SK-N-SH (cell line): Measurements from ENCODE around the gene SRRM4. TPM values are rescaled to one million over a fixed set of nuclear protein-coding genes. Genes with fewer than 3 reads are reported as not detected.

Source experiments
- CTCF ChIA-PET: fragments of 300-600, 350-600 bp; formaldehyde crosslinking; extraction: SDS; loops from one replicate; lab custom pipeline; 2021; lab: Yijun Ruan, JAX
- POLR2A ChIA-PET: fragments of 350-600 bp; sonication (Branson Sonifier 250); formaldehyde crosslinking; extraction: SDS; loops from one replicate; lab custom pipeline; 2020; ENCODE audit warnings: antibody characterized with exemption, inconsistent platforms; lab: Yijun Ruan, JAX
- DNase-seq: peaks from one replicate; pipeline ENCODE4 v3.0.0; 2012
- H2AFZ ChIP-seq: fragments of 200-600 bp; sonication (generic); 2 replicates; pipeline ENCODE4 v1.8.1; 2016; ENCODE audit warnings: antibody characterized with exemption, mild to moderate bottlenecking, low read depth
- H3F3A ChIP-seq: fragments of 200-600 bp; sonication (generic); replicated peaks from 2 replicates; pipeline ENCODE3; 2016; ENCODE audit warnings: antibody characterized with exemption, mild to moderate bottlenecking; ENCODE audit not compliant: insufficient read depth
- H3K27ac ChIP-seq, 2 experiments: fragments of 200-500 bp in 1 of 2; fragments of 200-600 bp in 1 of 2; sonication (Bioruptor generic) in 1 of 2; sonication (generic), shearing (Covaris generic) in 1 of 2; 2 replicates each; pipeline versions ENCODE4 v1.5.1 to v1.6.1; 2014 to 2016; ENCODE audit warnings: low read depth in 2 of 2, inconsistent platforms in 1 of 2, low read length in 1 of 2, mild to moderate bottlenecking in 1 of 2, mixed read lengths in 1 of 2
- H3K27me3 ChIP-seq: fragments of 200-600 bp; sonication (generic), shearing (Covaris generic); 2 replicates; pipeline ENCODE4 v1.6.1; 2016; ENCODE audit warnings: mixed run types; ENCODE audit not compliant: insufficient read depth
- H3K36me3 ChIP-seq, 2 experiments: fragments of 200-500 bp in 1 of 2; fragments of 200-600 bp in 1 of 2; sonication (Bioruptor generic) in 1 of 2; sonication (generic) in 1 of 2; replicated peaks in 1 of 2; 2 replicates each; pipeline versions ENCODE3 to v1.5.1; 2014 to 2016; ENCODE audit warnings: low read length in 1 of 2, mild to moderate bottlenecking in 1 of 2; ENCODE audit not compliant: insufficient read depth in 2 of 2, control insufficient read depth in 1 of 2
- H3K4me1 ChIP-seq, 2 experiments: fragments of 200-500 bp in 1 of 2; fragments of 200-600 bp in 1 of 2; sonication (Bioruptor generic) in 1 of 2; sonication (generic), shearing (Covaris generic) in 1 of 2; 2 replicates each; pipeline versions ENCODE4 v1.5.1 to v1.6.1; 2014 to 2016; ENCODE audit warnings: low read depth in 1 of 2, low read length in 1 of 2, mixed run types in 1 of 2; ENCODE audit not compliant: insufficient read depth in 2 of 2, control insufficient read depth in 1 of 2
- H3K4me2 ChIP-seq: fragments of 200-600 bp; sonication (generic), shearing (Covaris generic); 2 replicates; pipeline ENCODE4 v1.6.1; 2017; ENCODE audit warnings: mixed run types
- H3K4me3 ChIP-seq, 2 experiments: fragments of 200-500 bp in 1 of 2; fragments of 200-600 bp in 1 of 2; sonication (Bioruptor generic) in 1 of 2; sonication (generic), shearing (Covaris generic) in 1 of 2; 2 replicates each; pipeline versions ENCODE4 v1.5.1 to v1.8.1; 2014 to 2016; ENCODE audit warnings: low read depth in 2 of 2, inconsistent platforms in 1 of 2, low read length in 1 of 2, mild to moderate bottlenecking in 1 of 2, mixed read lengths in 1 of 2, moderate library complexity in 1 of 2
- H3K79me2 ChIP-seq: fragments of 200-600 bp; sonication (generic); 2 replicates; pipeline ENCODE4 v1.8.1; 2017; ENCODE audit warnings: mild to moderate bottlenecking; ENCODE audit not compliant: insufficient read depth
- H3K9ac ChIP-seq: fragments of 200-600 bp; sonication (generic); 2 replicates; pipeline ENCODE4 v1.6.1; 2017; ENCODE audit warnings: mixed run types
- H3K9me2 ChIP-seq: fragments of 200-600 bp; sonication (generic); 2 replicates; pipeline ENCODE4 v1.6.1; 2017; ENCODE audit warnings: mixed run types
- H3K9me3 ChIP-seq: fragments of 200-600 bp; sonication (generic); 2 replicates; pipeline ENCODE4 v1.6.1; 2017; ENCODE audit warnings: mixed run types, mild to moderate bottlenecking, moderate library complexity
- H4K20me1 ChIP-seq: fragments of 200-600 bp; sonication (generic); 2 replicates; pipeline ENCODE4 v1.6.1; 2017; ENCODE audit warnings: mild to moderate bottlenecking, mixed run types; ENCODE audit not compliant: insufficient read depth
- CTCF ChIP-seq: fragments of 200-600 bp; sonication (generic); IDR thresholded peaks from 2 replicates; pipeline ENCODE4 v1.6.1; 2017; ENCODE audit warnings: antibody characterized with exemption, mild to moderate bottlenecking, moderate library complexity
- ELF1 ChIP-seq: IDR thresholded peaks from 2 replicates; pipeline ENCODE4 v1.4.0; 2012
- FOXJ3 ChIP-seq: sonication (generic); formaldehyde crosslinking; IDR thresholded peaks from 2 replicates; pipeline ENCODE4 v1.5.1; 2020; ENCODE audit warnings: mild to moderate bottlenecking, missing genetic modification reagents
- GABPA ChIP-seq: IDR thresholded peaks from 2 replicates; pipeline ENCODE4 v1.4.0; 2012; ENCODE audit warnings: low read depth, mild to moderate bottlenecking
- GATA2 ChIP-seq: sonication (generic); formaldehyde crosslinking; IDR thresholded peaks from 2 replicates; pipeline ENCODE4 v1.5.0; 2020; ENCODE audit warnings: mild to moderate bottlenecking, missing genetic modification reagents
- IRF3 ChIP-seq: fragments of 150-350 bp; IDR thresholded peaks from 2 replicates; pipeline ENCODE4 v1.6.1; 2016; ENCODE audit warnings: mild to moderate bottlenecking, low read depth, low read length
- MAX ChIP-seq: IDR thresholded peaks from 2 replicates; pipeline ENCODE4 v1.4.0; 2012; ENCODE audit warnings: low read depth
- MEF2A ChIP-seq: IDR thresholded peaks from 2 replicates; pipeline ENCODE4 v1.4.0; 2012; ENCODE audit warnings: low read depth, borderline replicate concordance
- MXI1 ChIP-seq: IDR thresholded peaks from 2 replicates; pipeline ENCODE4 v1.6.1; 2012; ENCODE audit warnings: mild to moderate bottlenecking, low read depth, low read length, improper control_type of control experiment
- NRF1 ChIP-seq: IDR thresholded peaks from 2 replicates; pipeline ENCODE4 v1.6.1; 2012; ENCODE audit warnings: low read depth, mild to moderate bottlenecking, low read length
- RAD21 ChIP-seq: IDR thresholded peaks from 2 replicates; pipeline ENCODE4 v1.6.1; 2012; ENCODE audit warnings: mild to moderate bottlenecking, low read length
- RCOR1 ChIP-seq: fragments of 150-350 bp; IDR thresholded peaks from 2 replicates; pipeline ENCODE4 v1.6.1; 2017; ENCODE audit warnings: antibody characterized with exemption, low read length
- REST ChIP-seq: IDR thresholded peaks from 2 replicates; pipeline ENCODE4 v1.6.1; 2012; ENCODE audit warnings: mild to moderate bottlenecking, low read depth, low read length, moderate library complexity
- SIN3A ChIP-seq: IDR thresholded peaks from 2 replicates; pipeline ENCODE4 v1.6.1; 2012; ENCODE audit warnings: low read depth, mild to moderate bottlenecking, low read length, moderate library complexity, borderline replicate concordance
- SMC3 ChIP-seq: IDR thresholded peaks from 2 replicates; pipeline ENCODE4 v1.6.1; 2012; ENCODE audit warnings: low read depth, low read length, improper control_type of control experiment
- TAF1 ChIP-seq: IDR thresholded peaks from 2 replicates; pipeline ENCODE4 v1.6.1; 2012; ENCODE audit warnings: low read depth, mild to moderate bottlenecking, low read length, moderate library complexity, borderline replicate concordance
- USF1 ChIP-seq: IDR thresholded peaks from 2 replicates; pipeline ENCODE4 v1.4.0; 2012; ENCODE audit warnings: low read depth, borderline replicate concordance
- USF2 ChIP-seq: fragments of 150-350 bp; IDR thresholded peaks from 2 replicates; pipeline ENCODE4 v1.6.1; 2017; ENCODE audit warnings: antibody characterized with exemption, low read length, low read depth, borderline replicate concordance
- YY1 ChIP-seq: IDR thresholded peaks from 2 replicates; pipeline ENCODE4 v1.4.0; 2012; ENCODE audit warnings: low read depth, mild to moderate bottlenecking
- WGBS: methylation state at CpG from one replicate; pipeline ENCODE4 v1.1.6; 2017; ENCODE audit warnings: low lambda C conversion rate; 5-methylcytosine and 5-hydroxymethylcytosine counted together
- polyA plus RNA-seq, 3 experiments: library from polyadenylated mRNA; depleted of rRNA; stranded (reverse); fragments of >200 nt; gene quantifications; 2 replicates each; pipeline ENCODE4 v1.2.3, GENCODE V29; 2012

SRRM4 gene
- polyA plus RNA-seq, 1 of the 3 experiments (the other 2 are of a cell fraction): 0.03 TPM

- Histone ChIP-seq H3K4me3 (no peak overlapping the region), H3K27me3 (no peaks in the 10 kb centered on the region), H3F3A (no peaks in the 10 kb centered on the region), H3K4me2 (no peak overlapping the region), H3K9me2 (no peaks in the 10 kb centered on the region), H3K9me3 (no peaks in the 10 kb centered on the region), H4K20me1 (no peaks in the 10 kb centered on the region), H3K79me2 (no peaks in the 10 kb centered on the region), H3K36me3 (no peaks in the 10 kb centered on the region), H3K4me1 (no peaks in the 10 kb centered on the region; a peak in 1 of 4 replicates), H2AFZ (no peak overlapping the region), H3K9ac (no peak overlapping the region), H3K27ac (no peak overlapping the region)
- DNase-seq: no peak
- ChIA-PET CTCF (interaction anchor here (1.5 kb wide), 1 partner anchor 143 kb away, joined by 3 read pairs; no protein-coding TSS in a partner anchor), POLR2A (no interaction called here)
- TF ChIP-seq SIN3A (no peak), MAX (no peak), IRF3 (no peak), GATA2 (no peak), RAD21 (no peak), GABPA (no peak), USF2 (no peak), RCOR1 (no peak), YY1 (no peak), MEF2A (no peak), USF1 (no peak), MXI1 (no peak), TAF1 (no peak), SMC3 (no peak)
- WGBS: 46% methylated on average over 5 of the region's 5 CpGs
These were observed 140.7 kb downstream of the SRRM4 start for GRCh38 chr12:119122047-119122446.

- H3K36me3 ChIP-seq: no peaks in the 10 kb centered on the region
- H3K9me3 ChIP-seq: no peaks in the 10 kb centered on the region
- no peak for DNase-seq
- H3K27ac ChIP-seq: no peak overlapping the region
- TF ChIP-seq GATA2 (no peak), FOXJ3 (CRISPR knock-in tag) (no peak), YY1 (no peak), ELF1 (no peak), REST (no peak), RCOR1 (no peak), CTCF (no peak), NRF1 (no peak)
- no peaks in the 10 kb centered on the region for H3K9me2 ChIP-seq
- 30% methylated on average over 4 of the region's 4 CpGs for WGBS
- no peaks in the 10 kb centered on the region for H3K27me3 ChIP-seq
- H3K4me3 ChIP-seq: no peak overlapping the region
- no peaks in the 10 kb centered on the region for H3K79me2 ChIP-seq
- ChIA-PET CTCF (interaction anchor here (0.6 to 1.1 kb wide), 4 partner anchors 8 to 500 kb away, joined by 3 to 4 read pairs (median 3); no protein-coding TSS in a partner anchor), POLR2A (no interaction called here)
- H3F3A ChIP-seq: no peaks in the 10 kb centered on the region
- no peak overlapping the region for H3K4me2 ChIP-seq
- no peak overlapping the region for H2AFZ ChIP-seq
- no peaks in the 10 kb centered on the region for H4K20me1 ChIP-seq
- H3K4me1 ChIP-seq: no peaks in the 10 kb centered on the region; a peak in 1 of 4 replicates
- no peak overlapping the region for H3K9ac ChIP-seq
These were observed 141.4 kb downstream of the SRRM4 start for GRCh38 chr12:119122751-119123150.
